PC-9 (cell line): Measurements from ENCODE around the gene SLC15A2. TPM values are rescaled to one million over a fixed set of nuclear protein-coding genes. Genes with fewer than 3 reads are reported as not detected.
A peak's percentile ranks its signal among the peaks of the same experiment; 100 is the strongest.

Source experiments
- BruUV-seq: library from RNA; stranded (reverse); fragments of 400-500 nt; replicated peaks from 2 replicates; lab custom pipeline; 2021; lab: Mats Ljungman, UMichigan
- CTCF ChIA-PET: fragments of 300-600 bp; sonication (Branson Sonifier 250); formaldehyde crosslinking; loops from one replicate; lab custom pipeline; 2022; ENCODE audit warnings: antibody characterized with exemption; lab: Charles Lee
- POLR2A ChIA-PET: fragments of 300-600 bp; sonication (Branson Sonifier 250); formaldehyde crosslinking; loops from one replicate; lab custom pipeline; 2022; ENCODE audit warnings: antibody characterized with exemption; ENCODE audit not compliant: unreplicated experiment; lab: Charles Lee
- DNase-seq, 2 experiments: peaks; one replicate each; pipeline versions ENCODE4 v3.0.0 to v3.0.0-alpha.2; 2015 to 2022; ENCODE audit warnings: mixed read lengths in 1 of 2
- H2AFZ ChIP-seq: fragments of 200-600 bp; sonication (generic); 2 replicates; pipeline ENCODE4 v1.8.1; 2017; ENCODE audit warnings: antibody characterized with exemption
- H3F3A ChIP-seq: fragments of 200-600 bp; sonication (generic); 2 replicates; pipeline ENCODE4 v1.8.1; 2017; ENCODE audit warnings: antibody characterized with exemption, mild to moderate bottlenecking, low read depth; ENCODE audit not compliant: insufficient read depth
- H3K27ac ChIP-seq: fragments of 200-600 bp; sonication (generic); 2 replicates; pipeline ENCODE4 v1.6.1; 2016; ENCODE audit warnings: mixed run types
- H3K27me3 ChIP-seq: fragments of 200-600 bp; sonication (generic); 2 replicates; pipeline ENCODE4 v1.6.1; 2016; ENCODE audit warnings: low read depth, mixed run types; ENCODE audit not compliant: insufficient read depth
- H3K36me3 ChIP-seq: fragments of 200-600 bp; sonication (generic); 2 replicates; pipeline ENCODE4 v1.6.1; 2016; ENCODE audit warnings: low read depth, mixed run types
- H3K4me1 ChIP-seq: fragments of 200-600 bp; sonication (generic); replicated peaks from 2 replicates; pipeline ENCODE4 v1.6.1; 2016; ENCODE audit warnings: mixed run types; ENCODE audit not compliant: insufficient read depth
- H3K4me2 ChIP-seq: fragments of 200-600 bp; sonication (generic); 2 replicates; pipeline ENCODE4 v1.6.1; 2017; ENCODE audit warnings: mixed run types
- H3K4me3 ChIP-seq: fragments of 200-600 bp; sonication (generic); 2 replicates; pipeline ENCODE4 v1.6.1; 2016; ENCODE audit warnings: mixed run types
- H3K79me2 ChIP-seq: fragments of 200-600 bp; sonication (generic); 2 replicates; pipeline ENCODE4 v1.6.1; 2017; ENCODE audit warnings: low read depth, mixed run types
- H3K9me2 ChIP-seq: fragments of 200-600 bp; sonication (generic); 2 replicates; pipeline ENCODE4 v1.8.1; 2017; ENCODE audit warnings: mild to moderate bottlenecking; ENCODE audit not compliant: insufficient read depth
- H3K9me3 ChIP-seq: fragments of 200-600 bp; sonication (generic); 2 replicates; pipeline ENCODE4 v1.8.1; 2016; ENCODE audit warnings: low read depth; ENCODE audit not compliant: insufficient read depth
- H4K20me1 ChIP-seq: fragments of 200-600 bp; sonication (generic); 2 replicates; pipeline ENCODE4 v1.8.1; 2017; ENCODE audit not compliant: insufficient read depth
- EZH2 ChIP-seq: fragments of 200-600 bp; sonication (generic); IDR thresholded peaks from 2 replicates; pipeline ENCODE4 v1.8.0; 2017; ENCODE audit warnings: antibody characterized with exemption, low read depth
- intact Hi-C: fragments of 100-400 bp; cut with micrococcal nuclease; formaldehyde crosslinking; loops from one replicate; pipeline ENCODE4 v1.10.0; 2022; ENCODE audit not compliant: unreplicated experiment
- total RNA-seq: library from RNA; stranded (reverse); gene quantifications from 2 replicates; pipeline ENCODE4 v1.2.3, GENCODE V29; 2021
- TF ChIP-seq, protein P1 (sequence below): fragments of 200-600 bp; sonication (generic); conservative IDR thresholded peaks from 2 replicates; pipeline ENCODE4 v1.6.1; 2017; ENCODE audit warnings: mixed run types, antibody characterized with exemption, mild to moderate bottlenecking, moderate library complexity

SLC15A2 gene
- total RNA-seq, 1 experiment from 2014 or later, result 2.8 TPM

DNA sequence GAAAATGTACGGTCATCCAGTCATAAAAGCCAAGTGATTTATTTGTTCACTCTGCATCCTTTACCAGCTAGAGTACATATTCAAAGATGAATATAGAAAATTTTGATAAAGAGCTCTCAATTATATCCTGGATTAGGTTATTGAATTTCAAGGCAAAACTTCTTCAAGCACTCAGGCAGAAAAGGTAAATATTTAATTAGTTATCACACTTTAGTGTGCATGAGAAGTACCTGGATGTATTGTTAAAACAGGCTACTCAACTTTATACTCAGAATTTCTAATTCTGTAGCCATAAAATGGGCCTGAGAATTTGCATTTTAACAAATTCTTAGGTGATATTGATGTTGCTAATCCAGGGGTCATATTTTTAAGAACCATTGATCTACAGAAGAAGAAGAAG, 82.5 kb downstream of the SLC15A2 start:
- no peak for DNase-seq
- no peaks in the 10 kb centered on the region; the same call in 1 of the 2 replicates for H3K9me3 ChIP-seq
- H2AFZ ChIP-seq, result no peak overlapping the region
- H3K4me2 ChIP-seq, result no peak overlapping the region
- no peaks in the 10 kb centered on the region for H4K20me1 ChIP-seq
- no peaks in the 10 kb centered on the region for H3K36me3 ChIP-seq
- no peaks in the 10 kb centered on the region for H3K79me2 ChIP-seq
- H3K27ac ChIP-seq, result no peak overlapping the region
- no peaks in the 10 kb centered on the region for H3K9me2 ChIP-seq
- POLR2A ChIA-PET, result interaction anchor here (0.7 kb wide), 1 partner anchor 643 kb away, joined by 3 read pairs; no protein-coding TSS in a partner anchor
- no peak overlapping the region for H3K4me3 ChIP-seq
- peaks cover 18% of the 10 kb centered on the region for H3K4me1 ChIP-seq
- intact Hi-C loops, result no loop called here
- TF ChIP-seq, protein P1, sequence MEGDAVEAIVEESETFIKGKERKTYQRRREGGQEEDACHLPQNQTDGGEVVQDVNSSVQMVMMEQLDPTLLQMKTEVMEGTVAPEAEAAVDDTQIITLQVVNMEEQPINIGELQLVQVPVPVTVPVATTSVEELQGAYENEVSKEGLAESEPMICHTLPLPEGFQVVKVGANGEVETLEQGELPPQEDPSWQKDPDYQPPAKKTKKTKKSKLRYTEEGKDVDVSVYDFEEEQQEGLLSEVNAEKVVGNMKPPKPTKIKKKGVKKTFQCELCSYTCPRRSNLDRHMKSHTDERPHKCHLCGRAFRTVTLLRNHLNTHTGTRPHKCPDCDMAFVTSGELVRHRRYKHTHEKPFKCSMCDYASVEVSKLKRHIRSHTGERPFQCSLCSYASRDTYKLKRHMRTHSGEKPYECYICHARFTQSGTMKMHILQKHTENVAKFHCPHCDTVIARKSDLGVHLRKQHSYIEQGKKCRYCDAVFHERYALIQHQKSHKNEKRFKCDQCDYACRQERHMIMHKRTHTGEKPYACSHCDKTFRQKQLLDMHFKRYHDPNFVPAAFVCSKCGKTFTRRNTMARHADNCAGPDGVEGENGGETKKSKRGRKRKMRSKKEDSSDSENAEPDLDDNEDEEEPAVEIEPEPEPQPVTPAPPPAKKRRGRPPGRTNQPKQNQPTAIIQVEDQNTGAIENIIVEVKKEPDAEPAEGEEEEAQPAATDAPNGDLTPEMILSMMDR, result no peak
- TF ChIP-seq EZH2, result no peak
- no TSS peak for BruUV-seq
- H3F3A ChIP-seq, result no peaks in the 10 kb centered on the region; the same call in 1 of the 2 replicates
- CTCF ChIA-PET, result no interaction called here
- no peaks in the 10 kb centered on the region for H3K27me3 ChIP-seq

DNA sequence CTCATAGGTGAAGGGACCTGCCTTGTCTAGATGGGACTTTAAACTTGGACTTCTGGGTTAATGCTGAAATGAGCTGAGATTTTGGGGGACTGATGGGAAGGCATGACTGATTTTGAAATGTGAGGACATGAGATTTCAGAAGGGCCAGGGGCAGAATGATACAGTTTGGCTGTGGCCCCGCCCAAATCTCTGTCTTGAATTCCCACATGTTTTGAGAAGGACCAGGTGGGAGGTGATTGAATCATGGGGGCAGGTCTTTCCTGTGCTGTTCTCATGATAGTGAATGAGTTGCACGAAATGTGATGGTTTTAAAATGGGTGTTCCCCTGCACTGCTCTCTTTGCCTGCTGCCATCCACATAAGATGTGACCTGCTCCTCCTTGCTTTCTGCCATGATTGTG, 85.0 kb downstream of the SLC15A2 start:
- H3K36me3 ChIP-seq, result no peaks in the 10 kb centered on the region
- no peak overlapping the region for H3K4me3 ChIP-seq
- BruUV-seq, result no TSS peak
- H3F3A ChIP-seq, result no peaks in the 10 kb centered on the region; the same call in 1 of the 2 replicates
- POLR2A ChIA-PET, result no interaction called here
- no peaks in the 10 kb centered on the region for H4K20me1 ChIP-seq
- no peaks in the 10 kb centered on the region for H3K79me2 ChIP-seq
- peaks cover 18% of the 10 kb centered on the region for H3K4me1 ChIP-seq
- peak overlapping the region; percentile 60; the same call in 1 of the 2 replicates for H3K27ac ChIP-seq
- no peak for DNase-seq
- intact Hi-C loops, result no loop called here
- H3K27me3 ChIP-seq, result no peaks in the 10 kb centered on the region
- peak overlapping the region; percentile 42; the same call in 1 of the 2 replicates for H3K4me2 ChIP-seq
- H2AFZ ChIP-seq, result 0 out of 2 replicates have a peak overlapping the region, but pooled peaks have one; percentile 18
- no peak for TF ChIP-seq EZH2
- H3K9me2 ChIP-seq, result no peaks in the 10 kb centered on the region
- H3K9me3 ChIP-seq, result peaks cover 8% of the 10 kb centered on the region; the same call in 1 of the 2 replicates
- CTCF ChIA-PET, result no interaction called here

DNA sequence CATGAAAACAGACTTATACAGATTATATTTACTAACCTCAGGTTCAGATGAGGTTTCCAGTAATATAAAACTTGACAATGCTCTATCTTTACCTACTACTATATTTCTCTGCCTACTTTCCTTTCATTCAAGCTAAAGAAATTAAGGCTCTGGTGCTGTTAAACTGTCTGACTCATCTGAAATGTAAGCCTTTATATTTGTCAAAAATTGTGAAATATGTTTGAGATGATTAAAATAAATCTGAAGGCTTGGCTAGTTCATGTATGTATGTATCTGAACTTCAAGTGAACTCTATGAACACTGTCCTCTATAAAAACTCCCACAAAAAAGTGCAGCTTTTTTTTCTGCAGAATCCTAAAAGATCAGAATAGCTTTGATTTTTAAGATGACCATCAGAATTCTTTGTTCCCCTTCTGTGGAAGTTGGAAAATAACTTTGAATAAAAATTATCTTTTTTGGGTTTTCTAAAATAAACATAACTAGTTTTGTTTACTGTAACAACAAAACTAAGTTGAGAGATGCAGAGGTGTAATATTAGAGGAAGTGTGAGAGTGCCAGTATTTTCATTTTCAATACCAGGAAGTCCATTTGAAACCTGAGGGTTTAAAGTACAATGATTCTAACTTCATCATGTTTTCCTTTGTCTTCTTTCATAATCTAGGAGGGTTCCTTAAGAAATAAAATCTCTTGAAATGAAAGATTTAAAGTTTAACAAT, 85.7 kb downstream of the SLC15A2 start:
- DNase-seq, result peak in 1 of 2 experiments; percentile 71
- H3K4me2 ChIP-seq, result peak overlapping the region; percentile 42
- H3K27me3 ChIP-seq, result no peaks in the 10 kb centered on the region
- peaks cover 18% of the 10 kb centered on the region for H3K4me1 ChIP-seq
- no peak overlapping the region for H3K4me3 ChIP-seq
- ChIA-PET POLR2A (interaction anchor here (0.7 kb wide), 1 partner anchor 27 kb away, joined by 4 read pairs; no protein-coding TSS in a partner anchor), CTCF (no interaction called here)
- intact Hi-C loops, result no loop called here
- H3F3A ChIP-seq, result no peaks in the 10 kb centered on the region; the same call in 1 of the 2 replicates
- H3K27ac ChIP-seq, result peak overlapping the region; percentile 60
- H4K20me1 ChIP-seq, result no peaks in the 10 kb centered on the region
- peak overlapping the region; percentile 18; the same call in 1 of the 2 replicates for H2AFZ ChIP-seq
- BruUV-seq, result no TSS peak
- no peaks in the 10 kb centered on the region for H3K36me3 ChIP-seq
- H3K79me2 ChIP-seq, result no peaks in the 10 kb centered on the region
- peaks cover 8% of the 10 kb centered on the region; the same call in 1 of the 2 replicates for H3K9me3 ChIP-seq
- no peak for TF ChIP-seq EZH2
- TF ChIP-seq, protein P1, result no peak
- H3K9me2 ChIP-seq, result no peaks in the 10 kb centered on the region
